IPS DF 4.7 (cell line): ENCODE results near the gene CCNB1IP1.
A peak's percentile ranks its signal among the peaks of the same experiment; 100 is the strongest.
"Not testable (repeated sequence)": the region's sequence is repeated elsewhere in the genome, so short reads cannot be mapped to it uniquely, and the experiment has no call there.

Experiments
- DNase-seq: peaks from one replicate; pipeline ENCODE4 v3.0.0-alpha.2; 2013; ENCODE audit warnings: low spot score; ENCODE audit errors: extremely low read depth

The CCNB1IP1 gene

GRCh38 chr14:20332431-20332787 is 670 bp downstream of the CCNB1IP1 start:
- DNase-seq, result no peak

- no peak for DNase-seq
These were observed 1.9 kb downstream of the CCNB1IP1 start for GRCh38 chr14:20331053-20331613.

GRCh38 chr14:20329355-20329754 is 3.7 kb downstream of the CCNB1IP1 start:
- no peak for DNase-seq

DNA sequence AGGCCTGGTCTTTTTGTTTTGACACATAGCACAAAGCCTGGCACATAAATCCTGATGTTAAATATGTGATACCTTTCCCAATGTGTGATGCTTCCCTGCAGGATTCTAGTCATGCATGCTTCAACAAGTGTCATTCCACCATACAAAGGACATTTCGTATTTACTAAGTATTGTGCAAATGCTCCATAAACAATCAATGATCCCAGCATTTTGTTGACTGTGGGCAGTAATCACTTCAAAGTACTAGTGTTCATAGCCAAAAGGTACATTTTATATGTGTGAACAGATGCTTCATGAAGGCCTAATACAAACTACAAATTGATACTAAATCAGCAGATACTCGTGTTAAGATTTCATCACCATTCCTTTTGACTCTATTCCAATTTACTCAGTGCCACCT is 4.4 kb downstream of the CCNB1IP1 start:
- DNase-seq, result no peak

- no peak for DNase-seq
These were observed 5.8 kb downstream of the CCNB1IP1 start for GRCh38 chr14:20327005-20327869.

GRCh38 chr14:20317720-20318119 is 15.4 kb downstream of the CCNB1IP1 start:
- DNase-seq, result no peak

GRCh38 chr14:20314026-20314425 is 19.1 kb downstream of the CCNB1IP1 start:
- DNase-seq, result no peak

DNA sequence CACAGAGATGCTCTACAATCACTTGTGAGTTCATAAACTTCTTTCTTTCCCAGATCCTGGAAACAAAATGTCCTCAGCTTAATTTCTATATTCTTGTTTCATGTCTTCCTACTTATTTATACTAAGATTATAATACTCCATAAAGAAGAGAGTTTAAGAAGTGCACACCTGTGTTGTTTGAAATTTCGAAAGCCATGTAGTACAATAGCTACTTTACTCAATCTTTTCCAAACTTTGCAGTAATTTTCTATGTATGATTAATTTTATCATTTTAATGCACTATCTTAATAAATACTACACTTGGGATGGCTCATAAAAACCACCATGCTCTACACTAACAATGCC is 27.0 kb downstream of the CCNB1IP1 start:
- no peak for DNase-seq

DNA sequence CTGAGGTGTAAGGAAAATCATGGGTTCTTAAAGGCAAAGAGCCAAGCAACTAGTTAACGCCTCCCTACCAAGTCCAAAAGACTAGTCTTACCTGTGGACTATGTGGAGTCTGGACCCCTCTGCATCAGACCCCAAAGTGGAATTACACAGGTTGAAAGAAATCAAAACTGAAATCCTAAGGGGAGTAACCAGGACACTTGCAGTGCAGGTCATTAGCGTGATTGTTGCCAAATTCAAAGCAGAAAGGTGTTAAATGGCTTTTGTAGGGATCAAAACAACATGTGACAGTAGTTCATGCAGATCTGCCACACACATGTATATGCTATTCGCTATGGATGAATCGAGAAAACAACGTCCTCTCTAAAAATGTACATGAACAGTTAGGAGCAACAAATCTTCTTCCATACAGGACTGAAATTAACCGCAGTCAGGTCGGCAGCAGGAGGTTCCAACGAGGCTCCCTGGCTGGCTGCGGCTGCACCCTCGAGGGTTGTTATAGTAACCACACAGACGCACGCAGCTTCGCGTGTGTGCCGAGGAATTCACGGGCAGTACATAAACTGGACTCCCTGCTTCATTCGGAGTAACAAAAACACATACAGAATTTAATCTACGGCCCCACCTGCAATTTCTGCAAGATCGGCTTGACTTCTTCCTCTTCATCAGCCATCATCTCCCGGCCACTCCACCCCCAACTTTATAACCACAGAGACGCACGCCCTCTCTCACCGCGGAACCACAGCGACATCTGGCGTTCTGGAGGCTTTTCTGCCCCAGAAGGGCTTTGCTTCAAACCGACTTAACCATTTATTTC is 27.6 kb downstream of the CCNB1IP1 start, which contains the start of gene TTC5:
TSS of gene TTC5 (minus strand) at position 687 of the 814 bp plus-strand sequence. CDS start at position 673, 14 bp downstream.
- peak; percentile 44 for DNase-seq

GRCh38 chr14:20302042-20302755 is 30.9 kb downstream of the CCNB1IP1 start:
- DNase-seq, result no peak

GRCh38 chr14:20295067-20295466 is 38.0 kb downstream of the CCNB1IP1 start:
- no peak for DNase-seq

DNA sequence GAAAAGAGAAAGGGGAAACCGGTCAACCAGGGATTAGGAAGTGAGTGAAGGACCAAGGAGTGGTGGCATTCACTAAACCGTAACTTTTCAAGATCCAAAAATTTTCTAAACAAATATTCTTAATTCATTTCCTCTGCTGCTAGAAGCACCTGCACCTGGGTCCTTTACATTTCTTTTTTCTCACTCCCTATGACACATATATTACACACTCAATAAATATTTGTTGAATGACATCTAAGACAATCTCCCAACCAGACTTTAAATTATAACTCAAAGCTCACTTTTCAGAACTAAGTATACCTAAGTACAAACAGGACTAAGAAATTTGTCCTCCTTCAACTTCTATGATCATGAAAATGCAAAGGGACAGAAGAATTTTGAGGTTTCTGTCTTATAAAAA is 38.4 kb downstream of the CCNB1IP1 start:
- no peak for DNase-seq

GRCh38 chr14:20281998-20282397 is 51.1 kb downstream of the CCNB1IP1 start:
- DNase-seq, result not testable (repeated sequence)

- not testable (repeated sequence) for DNase-seq
These were observed 52.8 kb downstream of the CCNB1IP1 start for GRCh38 chr14:20280265-20280664.

DNA sequence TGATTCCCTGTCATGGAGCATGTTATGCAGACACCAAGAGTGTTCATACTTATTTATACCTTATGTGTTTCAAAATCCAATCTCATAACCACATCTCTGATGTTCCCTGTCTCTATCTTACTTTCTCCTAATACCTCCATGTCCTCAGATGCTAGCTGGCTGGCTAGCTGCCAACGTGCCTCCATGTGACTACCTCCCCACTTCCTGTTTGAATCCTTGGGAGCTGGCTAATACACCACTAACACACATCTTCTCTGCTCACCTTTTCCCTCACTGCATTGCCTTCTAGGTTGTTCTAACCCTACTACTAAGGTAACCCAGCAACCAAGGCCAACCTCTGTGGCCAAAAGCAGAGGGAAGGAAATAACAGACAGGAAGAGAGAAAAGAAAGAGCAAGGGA is 54.7 kb downstream of the CCNB1IP1 start:
- no peak for DNase-seq

DNA sequence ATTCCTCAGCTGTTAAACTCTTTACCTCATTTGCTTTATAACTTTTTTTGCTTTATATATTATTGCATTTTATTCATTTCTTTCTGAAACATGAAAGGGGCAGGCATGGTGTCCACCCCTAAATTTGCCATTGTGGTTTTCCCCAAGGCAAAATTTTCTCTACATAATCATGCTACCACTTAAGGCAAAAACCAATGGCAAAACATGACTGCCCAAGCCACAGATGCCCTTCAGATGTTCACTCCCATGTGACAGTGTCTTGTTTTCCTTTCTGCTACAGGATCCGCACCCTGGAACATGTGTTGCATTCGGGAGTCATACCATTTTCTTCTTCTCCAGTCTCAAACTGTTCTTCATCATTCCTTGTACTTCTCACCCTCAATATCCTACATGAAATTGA is 55.7 kb downstream of the CCNB1IP1 start:
- DNase-seq, result no peak

DNA sequence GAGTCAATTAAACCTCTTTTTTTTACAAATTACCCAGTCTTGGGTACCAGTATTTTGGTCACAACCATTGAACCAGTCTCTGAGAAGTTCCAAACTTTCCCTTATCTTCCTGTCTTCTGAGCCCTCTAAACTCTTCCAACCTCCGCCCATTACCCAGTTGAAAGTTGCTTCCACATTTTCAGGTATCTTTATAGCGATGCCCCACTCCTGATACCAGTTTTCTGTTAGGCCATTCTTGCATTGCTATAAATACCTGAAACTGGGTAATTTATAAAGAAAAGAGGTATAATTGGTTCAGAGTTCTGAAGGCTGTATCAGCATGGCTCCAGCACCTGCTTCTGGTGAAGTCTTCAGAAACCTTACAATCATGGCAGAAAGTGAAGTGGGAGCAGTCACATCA is 59.0 kb downstream of the CCNB1IP1 start:
- DNase-seq, result no peak

GRCh38 chr14:20264361-20264760 is 68.7 kb downstream of the CCNB1IP1 start:
- DNase-seq, result not testable (repeated sequence)

- peak; percentile 19 for DNase-seq
These were observed 70.4 kb downstream of the CCNB1IP1 start for GRCh38 chr14:20262642-20263128.
